ENCODE measurements around the gene NCK1. TPM values are rescaled to one million over a fixed set of nuclear protein-coding genes. Genes with fewer than 3 reads are reported as not detected.
"Not testable (repeated sequence)": the region's sequence is repeated elsewhere in the genome, so short reads cannot be mapped to it uniquely, and the experiment has no call there.

NCK1 gene
- total RNA-seq, 2 experiments from 2014 or later, result 36.3 to 39.1 TPM

GRCh38 chr3:136869282-136869681, 7.3 kb downstream of the NCK1 start:
- H3K36me3 Mint-ChIP-seq (ENCODE audit: low read depth), result peaks cover 60% of the 10 kb centered on the region
- H3K27me3 Mint-ChIP-seq (ENCODE audit: low read depth), result no peaks in the 10 kb centered on the region
- DNase-seq (no peak), ATAC-seq (no peak)
- ChIA-PET CTCF (no interaction called here), POLR2A (no interaction called here)
- no peak overlapping the region for H3K4me3 Mint-ChIP-seq
- H3K4me1 Mint-ChIP-seq (ENCODE audit: low read depth), result peaks cover 31% of the 10 kb centered on the region
- peaks cover 19% of the 10 kb centered on the region for H3K9me3 Mint-ChIP-seq (ENCODE audit: insufficient read depth)
- no peak overlapping the region for H3K27ac Mint-ChIP-seq

- Mint-ChIP-seq H3K9me3 (ENCODE audit: insufficient read depth) (peaks cover 19% of the 10 kb centered on the region), H3K4me1 (ENCODE audit: low read depth) (peaks cover 17% of the 10 kb centered on the region), H3K36me3 (ENCODE audit: low read depth) (peaks cover 68% of the 10 kb centered on the region)
- H3K27me3 Mint-ChIP-seq (ENCODE audit: low read depth); POLR2A ChIA-PET; H3K27ac Mint-ChIP-seq; DNase-seq; H3K4me3 Mint-ChIP-seq; ATAC-seq: not testable (repeated sequence)
- CTCF ChIA-PET, result interaction anchor here (1.0 kb wide), 1 partner anchor 120 kb away, joined by 3 read pairs; the partner anchor contains the start of gene STAG1
Measured at GRCh38 chr3:136872258-136872657, 10.2 kb downstream of the NCK1 start.

- CTCF ChIA-PET; H3K9me3 Mint-ChIP-seq (ENCODE audit: insufficient read depth); POLR2A ChIA-PET; DNase-seq; H3K27me3 Mint-ChIP-seq (ENCODE audit: low read depth); H3K4me3 Mint-ChIP-seq; ATAC-seq; H3K27ac Mint-ChIP-seq: not testable (repeated sequence)
- peaks cover 48% of the 10 kb centered on the region for H3K36me3 Mint-ChIP-seq (ENCODE audit: low read depth)
- H3K4me1 Mint-ChIP-seq (ENCODE audit: low read depth), result peaks cover 29% of the 10 kb centered on the region
Measured at GRCh38 chr3:136879510-136879909, 17.5 kb downstream of the NCK1 start.

- Mint-ChIP-seq H3K4me3 (no peak overlapping the region), H3K27me3 (ENCODE audit: low read depth) (no peaks in the 10 kb centered on the region), H3K27ac (no peak overlapping the region), H3K4me1 (ENCODE audit: low read depth) (peaks cover 55% of the 10 kb centered on the region), H3K9me3 (ENCODE audit: insufficient read depth) (peaks cover 8% of the 10 kb centered on the region), H3K36me3 (ENCODE audit: low read depth) (peaks cover 38% of the 10 kb centered on the region)
- no peak for ATAC-seq
- CTCF ChIA-PET, result no interaction called here
- no peak for DNase-seq
- POLR2A ChIA-PET, result interaction anchor here (0.8 kb wide), 1 partner anchor 21 kb away, joined by 4 read pairs; the partner anchor contains the start of gene NCK1
Measured at GRCh38 chr3:136882571-136882970, 20.6 kb downstream of the NCK1 start.

GRCh38 chr3:136883967-136884720, 22.1 kb downstream of the NCK1 start:
- Mint-ChIP-seq H3K27ac (peak overlapping the region; percentile 62), H3K9me3 (ENCODE audit: insufficient read depth) (peaks cover under 1% of the 10 kb centered on the region), H3K27me3 (ENCODE audit: low read depth) (no peaks in the 10 kb centered on the region), H3K36me3 (ENCODE audit: low read depth) (peaks cover 35% of the 10 kb centered on the region), H3K4me1 (ENCODE audit: low read depth) (peaks cover 56% of the 10 kb centered on the region), H3K4me3 (no peak overlapping the region)
- ChIA-PET CTCF (interaction anchor here (1.1 to 3.1 kb wide), 5 partner anchors 11 to 131 kb away, joined by 3 to 12 read pairs (median 6); partner anchors contain the start of genes NCK1 and STAG1), POLR2A (interaction anchor here (1.2 to 3.0 kb wide), 2 partner anchors 22 to 131 kb away, joined by 4 to 17 read pairs; partner anchors contain the start of genes NCK1 and STAG1)
- ATAC-seq (no peak), DNase-seq (no peak)

GRCh38 chr3:136885357-136886213, 23.6 kb downstream of the NCK1 start:
- H3K27ac Mint-ChIP-seq, result peak overlapping the region; percentile 88

GRCh38 chr3:136889947-136890346, 27.9 kb downstream of the NCK1 start:
- DNase-seq (no peak), ATAC-seq (no peak)
- H3K4me3 Mint-ChIP-seq, result no peak overlapping the region
- H3K27ac Mint-ChIP-seq, result no peak overlapping the region
- peaks cover 53% of the 10 kb centered on the region for H3K36me3 Mint-ChIP-seq (ENCODE audit: low read depth)
- no peaks in the 10 kb centered on the region for H3K27me3 Mint-ChIP-seq (ENCODE audit: low read depth)
- H3K4me1 Mint-ChIP-seq (ENCODE audit: low read depth), result peaks cover 35% of the 10 kb centered on the region
- ChIA-PET POLR2A (no interaction called here), CTCF (no interaction called here)
- H3K9me3 Mint-ChIP-seq (ENCODE audit: insufficient read depth), result peaks cover 8% of the 10 kb centered on the region

More at GRCh38 chr3:136885357-136886213, 23.6 kb downstream of the NCK1 start:
- Mint-ChIP-seq H3K27me3 (ENCODE audit: low read depth) (no peaks in the 10 kb centered on the region), H3K9me3 (ENCODE audit: insufficient read depth) (no peaks in the 10 kb centered on the region), H3K4me1 (ENCODE audit: low read depth) (peaks cover 54% of the 10 kb centered on the region), H3K4me3 (peak overlapping the region; percentile 56), H3K36me3 (ENCODE audit: low read depth) (peaks cover 37% of the 10 kb centered on the region)
- POLR2A ChIA-PET, result interaction anchor here (0.6 to 3.0 kb wide), 2 partner anchors 24 to 621 kb away, joined by 3 to 17 read pairs; partner anchors contain the start of gene NCK1
- peak; percentile 81 for ATAC-seq
- DNase-seq, result no peak
- CTCF ChIA-PET, result interaction anchor here (1.0 to 3.1 kb wide), 4 partner anchors 15 to 133 kb away, joined by 3 to 12 read pairs (median 8); partner anchors contain the start of genes NCK1 and STAG1

GRCh38 chr3:136891934-136892855, 30.2 kb downstream of the NCK1 start:
- DNase-seq (no peak), ATAC-seq (no peak)
- CTCF ChIA-PET, result no interaction called here
- Mint-ChIP-seq H3K27ac (no peak overlapping the region), H3K36me3 (ENCODE audit: low read depth) (peaks cover 54% of the 10 kb centered on the region), H3K4me1 (ENCODE audit: low read depth) (peaks cover 13% of the 10 kb centered on the region), H3K27me3 (ENCODE audit: low read depth) (no peaks in the 10 kb centered on the region), H3K4me3 (no peak overlapping the region), H3K9me3 (ENCODE audit: insufficient read depth) (peaks cover 8% of the 10 kb centered on the region)
- POLR2A ChIA-PET, result interaction anchor here (1.1 kb wide), 1 partner anchor 31 kb away, joined by 3 read pairs; the partner anchor contains the start of gene NCK1

GRCh38 chr3:136893848-136894443, 31.9 kb downstream of the NCK1 start:
- H3K27ac Mint-ChIP-seq, result no peak overlapping the region
- peaks cover 55% of the 10 kb centered on the region for H3K36me3 Mint-ChIP-seq (ENCODE audit: low read depth)
- peaks cover 15% of the 10 kb centered on the region for H3K4me1 Mint-ChIP-seq (ENCODE audit: low read depth)
- ChIA-PET POLR2A (no interaction called here), CTCF (no interaction called here)
- no peak for DNase-seq
- H3K27me3 Mint-ChIP-seq (ENCODE audit: low read depth), result no peaks in the 10 kb centered on the region
- no peak for ATAC-seq
- peaks cover 8% of the 10 kb centered on the region for H3K9me3 Mint-ChIP-seq (ENCODE audit: insufficient read depth)
- no peak overlapping the region for H3K4me3 Mint-ChIP-seq

- H3K27ac Mint-ChIP-seq; DNase-seq; POLR2A ChIA-PET; H3K4me3 Mint-ChIP-seq; H3K27me3 Mint-ChIP-seq (ENCODE audit: low read depth); H3K9me3 Mint-ChIP-seq (ENCODE audit: insufficient read depth); ATAC-seq: not testable (repeated sequence)
- H3K4me1 Mint-ChIP-seq (ENCODE audit: low read depth), result peaks cover 42% of the 10 kb centered on the region
- H3K36me3 Mint-ChIP-seq (ENCODE audit: low read depth), result peaks cover 56% of the 10 kb centered on the region
- CTCF ChIA-PET, result interaction anchor here (2.2 kb wide), 1 partner anchor 145 kb away, joined by 9 read pairs; the partner anchor contains the start of gene STAG1
Measured at GRCh38 chr3:136897171-136897570, 35.2 kb downstream of the NCK1 start.

All from activated CD8-positive, alpha-beta T cell treated with anti-CD3 and anti-CD28 coated beads, Interleukin-2, amount 10 ng/mL, durations not matched to agents 7 days and 5 days (primary cell).